ENCODE results near the gene MADD.

Gene MADD

GRCh38 chr11:47272706-47273105 lies 2.8 kb downstream of the MADD start:
- ATAC-seq (ENCODE audit: insufficient read depth, low read depth) (no peak), DNase-seq (no peak)
- no peak overlapping the region for H3K4me3 ChIP-seq (ENCODE audit: low read depth in 1 of 2, low read length in 2 of 2)
- H3K9me3 ChIP-seq (ENCODE audit: insufficient read depth, low read length, severe bottlenecking): no peaks in the 10 kb centered on the region
- TF ChIP-seq, protein P1, sequence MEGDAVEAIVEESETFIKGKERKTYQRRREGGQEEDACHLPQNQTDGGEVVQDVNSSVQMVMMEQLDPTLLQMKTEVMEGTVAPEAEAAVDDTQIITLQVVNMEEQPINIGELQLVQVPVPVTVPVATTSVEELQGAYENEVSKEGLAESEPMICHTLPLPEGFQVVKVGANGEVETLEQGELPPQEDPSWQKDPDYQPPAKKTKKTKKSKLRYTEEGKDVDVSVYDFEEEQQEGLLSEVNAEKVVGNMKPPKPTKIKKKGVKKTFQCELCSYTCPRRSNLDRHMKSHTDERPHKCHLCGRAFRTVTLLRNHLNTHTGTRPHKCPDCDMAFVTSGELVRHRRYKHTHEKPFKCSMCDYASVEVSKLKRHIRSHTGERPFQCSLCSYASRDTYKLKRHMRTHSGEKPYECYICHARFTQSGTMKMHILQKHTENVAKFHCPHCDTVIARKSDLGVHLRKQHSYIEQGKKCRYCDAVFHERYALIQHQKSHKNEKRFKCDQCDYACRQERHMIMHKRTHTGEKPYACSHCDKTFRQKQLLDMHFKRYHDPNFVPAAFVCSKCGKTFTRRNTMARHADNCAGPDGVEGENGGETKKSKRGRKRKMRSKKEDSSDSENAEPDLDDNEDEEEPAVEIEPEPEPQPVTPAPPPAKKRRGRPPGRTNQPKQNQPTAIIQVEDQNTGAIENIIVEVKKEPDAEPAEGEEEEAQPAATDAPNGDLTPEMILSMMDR (IDR thresholded peaks at IDR 0.05; ENCODE audit: borderline replicate concordance, extremely low read depth, low read length, poor library complexity, severe bottlenecking): no peak
- no peak for TF ChIP-seq EZH2 (IDR thresholded peaks at IDR 0.05; ENCODE audit: borderline replicate concordance, low read depth, low read length, severe bottlenecking)
- H3K79me2 ChIP-seq (ENCODE audit: insufficient read depth, low read length): peaks cover 49% of the 10 kb centered on the region
- no peak overlapping the region for H2AFZ ChIP-seq (ENCODE audit: low read depth, low read length)
- H3K27ac ChIP-seq (ENCODE audit: low read length): no peak overlapping the region
- H3K4me2 ChIP-seq (ENCODE audit: insufficient read depth, low read length): no peak overlapping the region
- no peak overlapping the region for H3K9ac ChIP-seq (ENCODE audit: low read depth, low read length)
- no peaks in the 10 kb centered on the region for H3K27me3 ChIP-seq (ENCODE audit: insufficient read depth, low read length, poor library complexity)
- H3K36me3 ChIP-seq (ENCODE audit: insufficient read depth, low read length): peaks cover 36% of the 10 kb centered on the region
- peaks cover 37% of the 10 kb centered on the region for H3K4me1 ChIP-seq (ENCODE audit: insufficient read depth, low read length)
- peaks cover 42% of the 10 kb centered on the region for H4K20me1 ChIP-seq (ENCODE audit: insufficient read depth, low read length)

GRCh38 chr11:47274495-47275235 lies 4.7 kb downstream of the MADD start:
- DNase-seq: no peak
- no peak for TF ChIP-seq EZH2 (IDR thresholded peaks at IDR 0.05; ENCODE audit: borderline replicate concordance, low read depth, low read length, severe bottlenecking)
- TF ChIP-seq, protein P1 (IDR thresholded peaks at IDR 0.05; ENCODE audit: borderline replicate concordance, extremely low read depth, low read length, poor library complexity, severe bottlenecking): no peak
- peaks cover 42% of the 10 kb centered on the region for H4K20me1 ChIP-seq (ENCODE audit: insufficient read depth, low read length)
- no peak overlapping the region for H2AFZ ChIP-seq (ENCODE audit: low read depth, low read length)
- H3K36me3 ChIP-seq (ENCODE audit: insufficient read depth, low read length): peaks cover 55% of the 10 kb centered on the region
- peaks cover 49% of the 10 kb centered on the region for H3K79me2 ChIP-seq (ENCODE audit: insufficient read depth, low read length)
- no peak overlapping the region for H3K9ac ChIP-seq (ENCODE audit: low read depth, low read length)
- no peaks in the 10 kb centered on the region for H3K9me3 ChIP-seq (ENCODE audit: insufficient read depth, low read length, severe bottlenecking)
- H3K4me2 ChIP-seq (ENCODE audit: insufficient read depth, low read length): no peak overlapping the region
- peaks cover 24% of the 10 kb centered on the region for H3K4me1 ChIP-seq (ENCODE audit: insufficient read depth, low read length)
- H3K4me3 ChIP-seq (ENCODE audit: low read depth in 1 of 2, low read length in 2 of 2): no peak overlapping the region
- no peak for ATAC-seq (ENCODE audit: insufficient read depth, low read depth)
- no peaks in the 10 kb centered on the region for H3K27me3 ChIP-seq (ENCODE audit: insufficient read depth, low read length, poor library complexity)
- H3K27ac ChIP-seq (ENCODE audit: low read length): no peak overlapping the region

GRCh38 chr11:47276923-47277322 lies 7.0 kb downstream of the MADD start:
- H3K79me2 ChIP-seq (ENCODE audit: insufficient read depth, low read length): peaks cover 32% of the 10 kb centered on the region
- H3K9ac ChIP-seq (ENCODE audit: low read depth, low read length): no peak overlapping the region
- H3K4me2 ChIP-seq (ENCODE audit: insufficient read depth, low read length): no peak overlapping the region
- no peak for DNase-seq
- no peaks in the 10 kb centered on the region for H3K27me3 ChIP-seq (ENCODE audit: insufficient read depth, low read length, poor library complexity)
- no peak for TF ChIP-seq EZH2 (IDR thresholded peaks at IDR 0.05; ENCODE audit: borderline replicate concordance, low read depth, low read length, severe bottlenecking)
- H2AFZ ChIP-seq (ENCODE audit: low read depth, low read length): no peak overlapping the region
- H3K36me3 ChIP-seq (ENCODE audit: insufficient read depth, low read length): peaks cover 76% of the 10 kb centered on the region
- peaks cover 29% of the 10 kb centered on the region for H4K20me1 ChIP-seq (ENCODE audit: insufficient read depth, low read length)
- no peak overlapping the region for H3K27ac ChIP-seq (ENCODE audit: low read length)
- H3K4me3 ChIP-seq (ENCODE audit: low read depth in 1 of 2, low read length in 2 of 2): no peak overlapping the region
- peaks cover 9% of the 10 kb centered on the region for H3K4me1 ChIP-seq (ENCODE audit: insufficient read depth, low read length)
- ATAC-seq (ENCODE audit: insufficient read depth, low read depth): no peak
- no peaks in the 10 kb centered on the region for H3K9me3 ChIP-seq (ENCODE audit: insufficient read depth, low read length, severe bottlenecking)

- ATAC-seq (ENCODE audit: insufficient read depth, low read depth) (no peak), DNase-seq (no peak)
- Histone ChIP-seq H3K79me2 (ENCODE audit: insufficient read depth, low read length) (peaks cover 21% of the 10 kb centered on the region), H3K4me3 (ENCODE audit: low read depth in 1 of 2, low read length in 2 of 2) (no peak overlapping the region), H3K9me3 (ENCODE audit: insufficient read depth, low read length, severe bottlenecking) (no peaks in the 10 kb centered on the region), H4K20me1 (ENCODE audit: insufficient read depth, low read length) (peaks cover 21% of the 10 kb centered on the region; the same call in 1 of the 2 replicates), H3K9ac (ENCODE audit: low read depth, low read length) (no peak overlapping the region), H3K36me3 (ENCODE audit: insufficient read depth, low read length) (peaks cover 86% of the 10 kb centered on the region), H3K4me2 (ENCODE audit: insufficient read depth, low read length) (no peak overlapping the region), H2AFZ (ENCODE audit: low read depth, low read length) (no peak overlapping the region), H3K27ac (ENCODE audit: low read length) (no peak overlapping the region), H3K27me3 (ENCODE audit: insufficient read depth, low read length, poor library complexity) (no peaks in the 10 kb centered on the region), H3K4me1 (ENCODE audit: insufficient read depth, low read length) (no peaks in the 10 kb centered on the region)
- TF ChIP-seq, protein P1 (IDR thresholded peaks at IDR 0.05; ENCODE audit: borderline replicate concordance, extremely low read depth, low read length, poor library complexity, severe bottlenecking): no peak
- no peak for TF ChIP-seq EZH2 (IDR thresholded peaks at IDR 0.05; ENCODE audit: borderline replicate concordance, low read depth, low read length, severe bottlenecking)
These were observed 8.1 kb downstream of the MADD start for GRCh38 chr11:47278058-47278457.

Measured in DND-41 (cell line).